Testis (tissue), 3 donors: ENCODE results near the gene FYB1. TPM values are rescaled to one million over a fixed set of nuclear protein-coding genes. Genes with fewer than 3 reads are reported as not detected.

Source experiments
- DNase-seq: peaks from one replicate; pipeline ENCODE4 v3.0.0-alpha.2; 2019
- H3K27ac ChIP-seq, 2 donors: fragments of 200-600 bp; sonication (generic); one replicate each; pipeline ENCODE4 v1.5.1; 2019
- H3K27me3 ChIP-seq: fragments of 200-600 bp; sonication (generic); one replicate; pipeline ENCODE4 v1.5.1; 2019
- H3K36me3 ChIP-seq: fragments of 200-600 bp; sonication (generic); one replicate; pipeline ENCODE4 v1.5.1; 2017; ENCODE audit warnings: low read depth; ENCODE audit errors: missing control alignments
- H3K4me1 ChIP-seq: fragments of 200-600 bp; sonication (generic); one replicate; pipeline ENCODE4 v1.5.1; 2019
- H3K4me3 ChIP-seq, 2 donors: fragments of 200-600 bp; sonication (generic); one replicate each; pipeline ENCODE4 v1.5.1; 2017 to 2019
- H3K9me3 ChIP-seq: fragments of 200-600 bp; sonication (generic); one replicate; pipeline ENCODE4 v1.5.1; 2017
- CTCF ChIP-seq, 3 experiments: fragments of 450-650 bp in 2 of 3; fragments of 200-600 bp in 1 of 3; sonication (generic) in 1 of 3; IDR thresholded peaks; one replicate each; pipeline ENCODE4 v1.5.1; 2016 to 2019; ENCODE audit warnings: antibody characterized with exemption in 3 of 3, mild to moderate bottlenecking in 2 of 3, moderate library complexity in 1 of 3
- POLR2A ChIP-seq: fragments of 450-650 bp; IDR thresholded peaks from one replicate; pipeline ENCODE4 v1.6.1; 2017; ENCODE audit warnings: antibody characterized with exemption, mild to moderate bottlenecking, moderate library complexity
- WGBS, 2 donors: methylation state at CpG; one replicate each; pipeline ENCODE4 v1.1.5; 2018; 5-methylcytosine and 5-hydroxymethylcytosine counted together
- intact Hi-C: fragments of 100-400 bp; cut with DNase I; formaldehyde crosslinking; loops from one replicate; pipeline ENCODE4 v1.15.1; 2023; ENCODE audit warnings: low total_unique reads
- polyA plus RNA-seq: library from polyadenylated mRNA; stranded (reverse); fragments of 350-450 nt; fragmentation: Illumina TruSeq; extraction: RNeasy Lipid Tissue Mini Kit (QIAGEN cat#74804); gene quantifications from one replicate; pipeline ENCODE4 v1.2.3, GENCODE V29; 2014; ENCODE audit warnings: low read depth, low replicate concordance; ENCODE audit not compliant: insufficient read depth
- total RNA-seq, 2 donors: library from RNA; depleted of rRNA; stranded (reverse); fragments of >200 nt; gene quantifications; one replicate each; pipeline ENCODE4 v1.2.3, GENCODE V29; 2016

FYB1 gene
- total and polyA plus RNA-seq, 3 donors from 2014 or later, result 2.5 to 8.6 (median 6.0) TPM

GRCh38 chr5:39143151-39143860, 76.1 kb downstream of the FYB1 start:
- H3K9me3 ChIP-seq, result no peaks in the 10 kb centered on the region
- H3K4me3 ChIP-seq, result no peak overlapping the region
- 87 to 92% methylated on average over 3 of the region's 3 CpGs for WGBS, 2 donors
- no peak for DNase-seq
- H3K27me3 ChIP-seq, result no peaks in the 10 kb centered on the region
- intact Hi-C loops, result no loop called here
- TF ChIP-seq CTCF (IDR thresholded peaks at IDR 0.05), result no peak
- TF ChIP-seq POLR2A, result no peak
- H3K4me1 ChIP-seq, result no peaks in the 10 kb centered on the region
- no peaks in the 10 kb centered on the region for H3K36me3 ChIP-seq
- H3K27ac ChIP-seq, result no peak overlapping the region

- Histone ChIP-seq H3K27me3 (no peaks in the 10 kb centered on the region), H3K4me1 (no peaks in the 10 kb centered on the region), H3K27ac (no peak overlapping the region), H3K9me3 (no peaks in the 10 kb centered on the region), H3K36me3 (no peaks in the 10 kb centered on the region), H3K4me3 (no peak overlapping the region)
- WGBS, 2 donors, result 88 to 91% methylated on average over 7 of the region's 7 CpGs
- no peak for DNase-seq
- no peak for TF ChIP-seq CTCF (IDR thresholded peaks at IDR 0.05)
- TF ChIP-seq POLR2A, result no peak
- intact Hi-C loops, result no loop called here
These were observed 78.7 kb downstream of the FYB1 start for GRCh38 chr5:39140558-39141168.

GRCh38 chr5:39138892-39139291, 80.5 kb downstream of the FYB1 start:
- Histone ChIP-seq H3K9me3 (no peaks in the 10 kb centered on the region), H3K27ac (no peak overlapping the region), H3K4me1 (no peaks in the 10 kb centered on the region), H3K27me3 (no peaks in the 10 kb centered on the region), H3K36me3 (no peaks in the 10 kb centered on the region), H3K4me3 (no peak overlapping the region)
- TF ChIP-seq CTCF (IDR thresholded peaks at IDR 0.05) (no peak), POLR2A (no peak)
- no peak for DNase-seq
- WGBS, 2 donors, result 86 to 88% methylated on average over 2 of the region's 2 CpGs
- intact Hi-C loops, result no loop called here

GRCh38 chr5:39137819-39138451, 81.4 kb downstream of the FYB1 start:
- H3K4me3 ChIP-seq, result no peak overlapping the region
- H3K27me3 ChIP-seq, result no peaks in the 10 kb centered on the region
- no peaks in the 10 kb centered on the region for H3K4me1 ChIP-seq
- intact Hi-C loops, result no loop called here
- H3K36me3 ChIP-seq, result no peaks in the 10 kb centered on the region
- TF ChIP-seq POLR2A, result no peak
- no peak for TF ChIP-seq CTCF (IDR thresholded peaks at IDR 0.05)
- H3K9me3 ChIP-seq, result no peaks in the 10 kb centered on the region
- WGBS, 2 donors, result 70 to 73% methylated on average over 9 of the region's 9 CpGs
- no peak for DNase-seq
- H3K27ac ChIP-seq, result no peak overlapping the region
